ENCODE results near the gene MRPS7.

DNA sequence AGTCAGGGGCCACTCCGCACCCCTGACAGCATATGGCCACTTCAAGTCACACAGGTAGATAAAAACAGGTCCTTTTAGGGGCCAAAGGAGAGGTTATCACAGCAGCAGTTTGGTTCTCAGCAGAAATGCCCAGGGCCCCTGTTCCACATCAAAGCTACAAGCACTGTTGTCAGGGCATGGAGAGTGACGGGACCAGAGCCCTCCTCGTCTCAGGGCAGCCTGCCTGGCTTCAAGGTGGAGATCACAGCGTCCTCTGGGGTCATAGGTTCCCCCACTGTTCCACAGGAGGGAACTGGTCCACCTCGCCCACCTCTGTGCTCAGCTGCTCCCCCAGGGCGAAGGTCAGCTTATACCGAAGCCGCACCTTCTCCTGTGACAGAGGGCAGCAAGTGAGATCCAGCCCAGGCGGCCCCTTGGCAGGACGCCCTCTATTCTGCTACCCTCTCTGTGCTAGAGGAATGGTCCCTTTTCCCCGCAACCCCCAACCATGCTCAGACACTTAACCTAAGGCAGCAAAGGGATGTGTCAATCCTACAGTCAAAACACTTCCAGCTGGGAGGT is 23.6 kb upstream of the MRPS7 start:
- TF ChIP-seq POLR2A (IDR thresholded peaks at IDR 0.05; ENCODE audit: low read length) (no peak), CEBPB (IDR thresholded peaks at IDR 0.05) (no peak), POLR2AphosphoS2 (conservative IDR thresholded peaks at IDR 0.05; ENCODE audit: low read length) (no peak), RFX5 (IDR thresholded peaks at IDR 0.05) (no peak), MAFK (IDR thresholded peaks at IDR 0.05; ENCODE audit: partially characterized antibody) (no peak), TP53 (CRISPR knock-in tag; IDR thresholded peaks at IDR 0.05) (no peak), KDM5A (IDR thresholded peaks at IDR 0.05) (no peak)
- TF ChIP-seq, protein P1, sequence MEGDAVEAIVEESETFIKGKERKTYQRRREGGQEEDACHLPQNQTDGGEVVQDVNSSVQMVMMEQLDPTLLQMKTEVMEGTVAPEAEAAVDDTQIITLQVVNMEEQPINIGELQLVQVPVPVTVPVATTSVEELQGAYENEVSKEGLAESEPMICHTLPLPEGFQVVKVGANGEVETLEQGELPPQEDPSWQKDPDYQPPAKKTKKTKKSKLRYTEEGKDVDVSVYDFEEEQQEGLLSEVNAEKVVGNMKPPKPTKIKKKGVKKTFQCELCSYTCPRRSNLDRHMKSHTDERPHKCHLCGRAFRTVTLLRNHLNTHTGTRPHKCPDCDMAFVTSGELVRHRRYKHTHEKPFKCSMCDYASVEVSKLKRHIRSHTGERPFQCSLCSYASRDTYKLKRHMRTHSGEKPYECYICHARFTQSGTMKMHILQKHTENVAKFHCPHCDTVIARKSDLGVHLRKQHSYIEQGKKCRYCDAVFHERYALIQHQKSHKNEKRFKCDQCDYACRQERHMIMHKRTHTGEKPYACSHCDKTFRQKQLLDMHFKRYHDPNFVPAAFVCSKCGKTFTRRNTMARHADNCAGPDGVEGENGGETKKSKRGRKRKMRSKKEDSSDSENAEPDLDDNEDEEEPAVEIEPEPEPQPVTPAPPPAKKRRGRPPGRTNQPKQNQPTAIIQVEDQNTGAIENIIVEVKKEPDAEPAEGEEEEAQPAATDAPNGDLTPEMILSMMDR (IDR thresholded peaks at IDR 0.05) = no peak
- TF ChIP-seq, protein P2, sequence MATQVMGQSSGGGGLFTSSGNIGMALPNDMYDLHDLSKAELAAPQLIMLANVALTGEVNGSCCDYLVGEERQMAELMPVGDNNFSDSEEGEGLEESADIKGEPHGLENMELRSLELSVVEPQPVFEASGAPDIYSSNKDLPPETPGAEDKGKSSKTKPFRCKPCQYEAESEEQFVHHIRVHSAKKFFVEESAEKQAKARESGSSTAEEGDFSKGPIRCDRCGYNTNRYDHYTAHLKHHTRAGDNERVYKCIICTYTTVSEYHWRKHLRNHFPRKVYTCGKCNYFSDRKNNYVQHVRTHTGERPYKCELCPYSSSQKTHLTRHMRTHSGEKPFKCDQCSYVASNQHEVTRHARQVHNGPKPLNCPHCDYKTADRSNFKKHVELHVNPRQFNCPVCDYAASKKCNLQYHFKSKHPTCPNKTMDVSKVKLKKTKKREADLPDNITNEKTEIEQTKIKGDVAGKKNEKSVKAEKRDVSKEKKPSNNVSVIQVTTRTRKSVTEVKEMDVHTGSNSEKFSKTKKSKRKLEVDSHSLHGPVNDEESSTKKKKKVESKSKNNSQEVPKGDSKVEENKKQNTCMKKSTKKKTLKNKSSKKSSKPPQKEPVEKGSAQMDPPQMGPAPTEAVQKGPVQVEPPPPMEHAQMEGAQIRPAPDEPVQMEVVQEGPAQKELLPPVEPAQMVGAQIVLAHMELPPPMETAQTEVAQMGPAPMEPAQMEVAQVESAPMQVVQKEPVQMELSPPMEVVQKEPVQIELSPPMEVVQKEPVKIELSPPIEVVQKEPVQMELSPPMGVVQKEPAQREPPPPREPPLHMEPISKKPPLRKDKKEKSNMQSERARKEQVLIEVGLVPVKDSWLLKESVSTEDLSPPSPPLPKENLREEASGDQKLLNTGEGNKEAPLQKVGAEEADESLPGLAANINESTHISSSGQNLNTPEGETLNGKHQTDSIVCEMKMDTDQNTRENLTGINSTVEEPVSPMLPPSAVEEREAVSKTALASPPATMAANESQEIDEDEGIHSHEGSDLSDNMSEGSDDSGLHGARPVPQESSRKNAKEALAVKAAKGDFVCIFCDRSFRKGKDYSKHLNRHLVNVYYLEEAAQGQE (IDR thresholded peaks at IDR 0.05) = no peak
